CD4-positive, alpha-beta T cell treated with Interleukin-21 for 1 hour (primary cell): ENCODE measurements around the gene NQO1.
A peak's percentile ranks its signal among the peaks of the same experiment; 100 is the strongest.
"Not testable (repeated sequence)": the region's sequence is repeated elsewhere in the genome, so short reads cannot be mapped to it uniquely, and the experiment has no call there.

Source experiments
- DNase-seq: peaks from one replicate; pipeline ENCODE4 v3.0.0-alpha.2; 2020

The NQO1 gene

DNA sequence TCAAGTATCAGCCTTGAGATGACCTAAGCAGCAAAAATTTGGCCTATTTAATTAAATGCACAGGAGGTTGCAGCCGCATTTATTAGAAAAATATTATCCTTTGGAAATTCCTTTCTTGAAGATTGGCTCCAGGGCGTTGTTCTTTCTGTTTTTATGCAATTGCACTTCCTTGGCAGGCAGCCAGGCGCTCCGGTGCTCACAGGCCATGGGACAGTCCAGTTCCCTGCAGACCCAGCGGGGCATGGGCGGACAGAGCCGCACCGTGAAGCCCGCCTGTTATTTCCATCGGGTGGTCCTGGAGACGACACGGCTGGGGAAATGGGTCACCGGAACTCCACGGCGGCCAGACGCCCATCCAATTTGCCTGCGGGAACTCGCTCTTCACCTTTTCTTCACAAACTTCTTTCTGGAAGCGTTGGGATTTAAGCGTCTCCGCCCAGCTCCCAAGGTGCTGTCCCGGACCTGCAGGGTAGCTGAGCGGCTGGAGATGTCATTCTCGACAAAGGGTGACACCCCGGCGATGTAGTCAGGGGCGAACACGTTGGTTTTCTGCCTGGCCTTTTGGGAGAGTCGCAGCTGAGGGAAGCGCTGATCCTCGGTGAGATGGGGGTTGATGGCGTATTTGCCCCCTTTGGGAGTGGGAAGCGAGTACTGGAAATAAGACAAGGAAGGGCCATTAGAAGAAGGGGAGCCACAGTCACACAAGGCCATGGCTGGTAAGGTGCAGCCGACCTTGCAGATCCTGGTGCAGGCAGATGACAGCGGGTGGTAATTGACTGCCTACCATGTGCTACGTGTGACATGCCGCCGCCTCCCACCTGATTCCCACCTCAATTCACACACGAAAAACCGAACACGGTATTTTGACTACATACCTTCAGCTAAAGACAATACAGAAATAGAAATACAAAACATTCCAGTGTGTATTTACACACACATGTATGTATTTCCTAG is 15.9 kb upstream of the NQO1 start:
- DNase-seq: no peak

DNA sequence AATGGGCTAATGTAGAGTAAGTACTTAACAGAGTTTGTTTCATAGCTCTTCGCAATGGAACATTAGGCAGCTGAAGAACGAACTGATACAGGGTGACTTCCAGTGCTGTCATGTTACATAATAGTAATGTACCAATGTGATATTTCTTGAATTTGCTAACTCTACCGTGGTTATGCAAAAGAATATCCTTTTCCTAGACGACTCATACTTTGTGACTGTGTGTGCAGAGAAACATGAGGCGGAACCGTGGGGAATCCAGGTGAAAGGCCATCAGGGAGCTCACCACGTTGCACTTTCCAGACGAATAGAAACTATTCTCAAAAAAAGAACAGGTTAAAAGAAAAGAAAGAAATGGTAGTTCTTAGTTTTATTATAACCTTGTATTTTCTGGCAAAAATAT is 15.2 kb upstream of the NQO1 start:
- DNase-seq: no peak

DNA sequence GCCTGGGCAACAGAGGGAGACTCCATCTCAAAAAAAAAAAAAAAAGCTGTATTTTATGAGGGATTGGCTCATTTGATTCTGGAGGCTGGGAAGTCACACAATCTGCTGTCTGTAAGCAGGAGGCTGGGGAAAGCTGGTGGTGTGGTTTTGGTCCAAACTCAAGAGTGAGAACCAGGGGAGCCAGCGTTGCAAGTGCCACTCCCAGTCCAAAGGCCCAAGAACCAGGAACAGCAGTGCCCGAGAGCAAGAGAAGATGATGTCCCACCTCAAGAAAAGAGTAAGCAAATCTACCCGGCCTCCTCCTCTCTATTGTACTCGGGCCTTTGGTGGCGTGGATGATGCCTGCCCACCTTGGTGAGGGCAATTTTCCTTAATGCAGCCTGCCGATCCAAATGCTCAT is 5.7 kb upstream of the NQO1 start:
- DNase-seq: no peak

DNA sequence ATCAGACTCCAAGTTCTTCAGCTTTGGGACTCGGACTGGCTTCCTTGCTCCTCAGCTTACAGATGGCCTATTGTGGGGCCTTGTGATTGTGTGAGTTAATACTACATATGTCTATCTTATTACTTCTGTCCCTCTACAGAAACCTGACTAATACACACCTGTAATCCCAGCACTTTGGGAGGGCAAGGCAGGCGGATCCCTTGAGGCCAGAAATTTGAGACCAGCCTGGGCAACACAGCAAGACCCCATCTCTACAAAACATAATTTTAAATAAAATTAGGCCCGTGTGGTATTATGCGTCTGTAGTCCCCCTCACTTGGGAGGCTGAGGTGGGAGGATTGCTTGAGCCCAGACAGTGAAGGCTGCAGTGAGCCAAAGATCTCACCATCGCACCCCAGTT is 4.9 kb upstream of the NQO1 start:
- DNase-seq: not testable (repeated sequence)

DNA sequence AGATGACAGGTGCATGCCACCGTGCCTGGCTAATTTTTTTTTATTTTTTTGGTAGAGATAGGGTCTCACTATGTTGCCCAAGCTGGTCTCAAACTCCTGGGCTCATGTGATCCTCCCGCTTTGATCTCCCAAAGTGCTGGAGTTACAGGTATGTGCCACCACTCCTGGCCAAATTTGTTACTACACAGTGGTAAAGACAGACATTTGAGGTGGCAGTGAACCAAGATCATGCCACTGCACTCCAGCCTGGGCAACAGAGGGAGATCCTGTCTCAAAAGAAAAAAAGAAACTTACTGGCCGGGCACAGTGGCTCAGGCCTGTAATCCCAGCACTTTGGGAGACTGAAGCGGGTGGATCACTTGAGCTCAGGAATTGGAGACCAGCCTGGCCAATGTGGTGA is 2.7 kb upstream of the NQO1 start:
- not testable (repeated sequence) for DNase-seq

DNA sequence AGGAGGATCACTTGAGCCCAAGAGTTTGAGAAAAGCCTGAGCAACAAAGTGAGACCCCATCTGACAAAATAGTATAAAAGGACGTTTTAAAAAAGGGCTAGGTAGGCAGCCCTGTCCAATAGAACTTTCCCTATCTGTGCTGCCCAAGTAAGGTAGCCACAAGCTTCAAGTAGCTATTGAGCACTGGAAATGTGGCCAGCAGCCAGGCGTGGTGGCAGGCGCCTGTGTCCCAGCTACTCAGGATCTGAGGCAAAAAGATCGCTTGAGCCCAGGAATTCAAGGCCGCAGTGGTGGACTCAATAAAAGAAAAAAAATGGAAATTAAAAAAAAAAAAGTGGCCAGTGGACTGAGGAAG is 1.5 kb upstream of the NQO1 start:
- DNase-seq: no peak

DNA sequence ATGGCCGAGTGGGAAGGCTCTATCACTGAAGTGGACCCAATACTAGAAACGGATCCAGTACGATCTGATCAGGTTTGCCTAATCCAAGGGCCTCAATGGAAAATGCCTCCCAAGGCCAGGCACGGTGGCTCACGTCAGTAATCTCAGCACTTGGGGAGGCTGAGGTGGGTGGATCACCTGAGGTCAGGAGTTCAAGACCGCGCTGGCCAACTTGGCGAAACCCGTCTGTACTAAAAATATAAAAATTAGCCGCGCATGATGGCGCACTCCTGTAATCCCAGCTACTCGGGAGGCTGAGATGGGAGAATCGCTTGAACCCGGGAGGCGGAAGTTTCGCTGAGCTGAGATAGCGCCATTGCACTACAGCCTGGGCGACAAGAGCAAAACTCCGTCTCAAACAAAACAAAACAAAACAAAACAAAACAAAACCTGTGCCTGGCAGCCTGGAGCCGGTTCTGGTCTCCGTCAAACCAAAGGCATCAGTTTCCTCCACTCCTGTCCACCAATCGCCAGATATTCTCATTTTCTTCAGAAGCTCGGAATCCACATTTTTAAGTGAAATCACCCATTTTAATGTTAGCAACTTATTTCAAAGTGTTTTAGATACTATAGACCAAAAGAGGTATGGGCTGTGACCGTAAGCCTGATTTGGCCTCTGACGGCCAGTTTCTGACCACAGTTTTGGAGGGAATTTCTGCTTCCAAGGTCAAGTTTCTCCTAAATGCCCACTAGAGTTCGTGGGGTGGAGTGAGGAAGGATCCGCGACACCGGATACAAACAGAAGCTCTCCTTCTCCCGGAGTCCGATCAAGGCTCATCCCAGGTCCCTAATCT is 664 bp downstream of the NQO1 start:
- DNase-seq: no peak

DNA sequence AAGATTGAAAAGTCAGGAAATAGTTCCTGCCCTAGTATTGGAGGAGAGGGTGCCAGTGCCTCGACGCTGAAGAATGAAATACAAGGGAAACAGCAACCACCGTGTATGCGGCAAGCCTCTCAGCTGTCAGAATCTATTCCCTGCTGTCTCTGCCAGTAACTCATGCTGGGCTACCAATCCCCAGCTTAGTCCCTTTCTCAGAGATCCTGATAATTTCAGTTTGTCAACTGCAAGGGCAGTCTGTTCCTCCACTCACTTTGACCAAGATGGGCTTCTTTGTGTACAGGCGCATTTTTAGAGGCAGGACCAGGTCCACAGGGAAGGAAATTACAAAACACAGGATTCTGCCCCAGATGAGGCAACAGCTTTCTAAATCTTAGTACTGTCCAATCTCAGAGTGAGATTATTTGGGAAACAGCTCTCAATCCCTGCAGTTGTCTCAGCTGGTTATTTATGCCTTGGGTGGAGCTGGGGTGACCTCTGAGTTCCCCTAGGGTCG is 1.3 kb downstream of the NQO1 start:
- no peak for DNase-seq

DNA sequence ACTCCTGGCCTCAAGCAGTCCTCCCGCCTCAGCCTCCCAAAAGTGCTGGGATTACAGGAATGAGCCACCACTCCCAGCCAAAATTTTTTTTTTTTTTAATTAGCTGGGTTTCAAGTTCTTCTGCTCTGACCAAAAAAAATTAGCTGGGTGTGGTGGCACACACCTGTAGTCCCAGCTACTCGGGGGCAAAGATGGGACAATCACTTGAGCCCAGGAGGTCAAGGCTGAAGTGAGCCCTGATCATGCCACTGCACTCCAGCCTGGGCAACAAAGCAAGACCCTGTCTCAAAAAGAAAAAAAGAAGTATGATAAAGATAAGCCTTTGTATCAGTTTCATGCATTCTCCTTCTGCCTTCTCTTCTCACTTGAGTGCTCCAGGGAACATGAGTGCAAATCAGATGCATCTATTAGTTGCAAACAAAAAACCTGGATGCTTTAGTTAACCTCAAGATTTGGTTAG is 1.9 kb downstream of the NQO1 start:
- DNase-seq: no peak

DNA sequence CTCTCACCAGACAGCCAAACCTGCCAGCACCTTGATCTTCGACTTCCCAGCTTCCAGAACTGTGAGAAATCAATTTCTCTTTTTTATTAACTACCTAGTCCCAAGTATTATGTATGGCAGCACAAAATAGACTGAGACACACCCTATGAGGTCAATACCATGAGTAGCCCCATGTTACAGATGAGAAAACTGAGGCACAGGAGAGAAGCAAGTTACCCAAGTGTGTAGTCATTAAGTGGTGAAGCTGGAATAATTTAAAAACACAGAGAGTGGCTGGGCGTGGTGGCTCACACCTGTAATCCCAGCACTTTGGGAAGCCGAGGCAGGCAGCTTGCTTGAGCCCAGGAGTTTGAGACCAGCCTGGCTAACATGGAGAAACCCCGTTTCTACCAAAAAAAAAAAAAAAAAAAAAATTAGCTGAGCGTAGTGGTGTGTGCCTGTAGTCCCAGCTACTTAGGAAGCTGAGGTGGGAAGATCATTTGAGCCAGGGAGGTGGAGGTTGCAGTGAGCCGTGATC is 4.9 kb downstream of the NQO1 start:
- DNase-seq: no peak

DNA sequence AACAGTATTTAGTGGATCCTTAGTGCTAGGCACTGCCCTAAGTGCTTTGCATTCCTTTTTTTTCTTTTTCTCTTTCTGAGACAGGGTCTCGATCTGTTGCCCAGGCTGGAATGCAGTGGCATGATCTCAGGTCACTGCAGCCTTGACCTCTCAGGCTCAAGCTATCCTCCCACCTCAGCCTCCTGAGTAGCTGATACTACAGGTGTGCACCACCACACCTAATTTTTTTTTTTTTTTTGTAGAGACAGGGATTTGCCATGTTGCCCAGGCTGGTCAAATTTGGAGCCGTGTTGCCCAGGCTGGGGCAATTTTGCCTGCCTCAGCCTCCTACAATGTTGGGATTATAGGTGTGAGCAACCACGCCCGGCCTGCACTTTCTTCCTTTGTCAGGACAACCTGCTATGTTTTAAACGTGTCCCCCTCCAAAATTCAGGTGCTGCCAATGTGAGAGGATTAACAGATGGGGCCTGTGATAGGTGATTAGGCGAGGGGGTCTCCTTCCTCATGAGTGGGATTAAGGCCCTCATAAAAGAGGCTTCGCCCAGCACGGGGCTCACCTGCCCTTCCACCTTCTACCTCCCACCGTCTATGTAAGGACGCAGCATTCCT is 5.4 kb downstream of the NQO1 start:
- no peak for DNase-seq

DNA sequence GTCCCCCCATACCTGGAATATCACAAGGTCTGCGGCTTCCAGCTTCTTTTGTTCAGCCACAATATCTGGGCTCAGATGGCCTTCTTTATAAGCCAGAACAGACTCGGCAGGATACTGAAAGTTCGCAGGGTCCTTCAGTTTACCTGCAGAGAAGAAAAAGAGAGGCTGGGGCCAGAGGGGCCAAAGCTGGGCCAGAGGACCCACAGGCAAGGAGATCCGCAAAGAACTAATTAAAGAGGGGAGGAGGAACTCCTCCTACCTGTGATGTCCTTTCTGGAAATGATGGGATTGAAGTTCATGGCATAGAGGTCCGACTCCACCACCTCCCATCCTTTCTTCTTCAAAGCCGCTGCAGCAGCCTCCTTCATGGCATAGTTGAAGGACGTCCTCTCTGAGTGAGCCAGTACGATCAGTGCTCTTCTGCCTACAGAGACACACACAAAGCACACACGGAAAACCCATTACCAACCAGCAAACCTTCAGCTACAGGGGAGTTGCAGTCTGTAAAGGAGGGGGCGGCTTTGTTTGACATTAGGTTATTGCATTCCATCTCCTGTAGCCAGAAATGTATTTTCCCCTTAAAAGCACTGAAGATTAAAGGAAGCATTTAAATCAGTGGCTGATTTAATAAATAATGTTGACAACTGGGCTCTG is 8.1 kb downstream of the NQO1 start:
- no peak for DNase-seq

DNA sequence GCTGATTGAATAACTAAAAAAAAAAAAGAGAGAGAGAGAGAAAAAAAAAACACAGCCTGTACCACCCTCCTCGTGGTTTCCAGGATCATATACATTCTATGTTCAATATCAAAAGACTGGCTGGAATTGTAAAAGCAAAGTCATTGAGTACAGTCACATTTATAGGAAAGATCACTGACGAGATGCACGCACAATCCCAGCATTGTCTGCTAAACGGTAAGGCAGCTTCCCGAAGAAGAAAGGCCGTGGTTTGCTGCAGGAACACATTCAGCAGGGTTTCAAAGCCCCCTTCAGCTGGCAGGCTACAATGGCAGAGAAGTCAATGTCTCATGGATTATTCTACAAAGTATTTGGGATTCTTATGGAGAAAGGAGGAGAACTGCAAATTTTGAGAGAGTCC is 9.3 kb downstream of the NQO1 start:
- no peak for DNase-seq

DNA sequence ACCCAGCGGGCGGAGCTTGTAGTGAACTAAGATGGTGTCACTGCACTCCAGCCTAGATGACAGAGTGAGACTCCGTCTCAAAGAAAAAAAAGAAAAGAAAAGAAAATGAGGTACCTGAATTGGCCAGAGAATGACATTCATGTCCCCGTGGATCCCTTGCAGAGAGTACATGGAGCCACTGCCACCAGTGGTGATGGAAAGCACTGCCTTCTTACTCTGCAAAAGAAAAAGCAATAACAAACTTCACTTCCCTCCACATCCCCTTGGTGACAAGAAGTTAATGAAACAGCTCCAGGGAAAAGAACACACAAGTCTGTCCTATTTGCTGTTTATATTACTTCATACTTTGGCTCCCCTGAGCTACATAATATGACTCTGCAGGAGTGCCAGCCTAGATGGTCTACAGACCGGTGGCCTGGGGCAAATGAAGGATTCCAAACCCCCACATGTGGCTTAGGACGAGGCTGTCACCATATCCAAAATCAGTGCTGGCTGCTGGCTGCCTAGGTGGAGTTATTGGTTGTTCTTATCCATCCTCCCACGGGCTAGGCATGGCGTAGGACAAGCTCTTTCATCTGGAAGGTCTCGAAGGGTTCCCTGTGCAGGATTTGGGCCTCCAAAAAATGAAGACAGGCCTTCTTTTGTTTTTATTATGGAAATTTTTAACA is 13.3 kb downstream of the NQO1 start:
- DNase-seq: no peak

DNA sequence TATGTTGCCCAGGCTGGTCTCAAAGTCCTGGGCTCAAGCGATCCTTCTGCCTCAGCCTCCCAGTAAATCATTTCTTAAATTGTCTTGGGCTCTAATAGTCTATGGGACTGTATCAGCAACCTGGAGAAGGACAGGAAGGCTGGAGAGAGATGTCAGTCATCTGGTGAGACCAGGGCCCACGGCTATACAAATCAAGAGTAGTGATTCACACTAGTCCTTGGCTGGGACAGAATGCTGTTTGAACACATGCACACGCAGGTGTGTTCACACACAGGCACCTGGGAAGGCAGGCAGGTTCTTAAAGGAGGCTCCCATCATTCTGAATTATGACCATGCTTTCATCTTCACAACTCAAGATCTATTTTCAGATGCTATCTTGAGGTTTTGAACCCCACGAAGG is 14.1 kb downstream of the NQO1 start:
- DNase-seq: no peak

DNA sequence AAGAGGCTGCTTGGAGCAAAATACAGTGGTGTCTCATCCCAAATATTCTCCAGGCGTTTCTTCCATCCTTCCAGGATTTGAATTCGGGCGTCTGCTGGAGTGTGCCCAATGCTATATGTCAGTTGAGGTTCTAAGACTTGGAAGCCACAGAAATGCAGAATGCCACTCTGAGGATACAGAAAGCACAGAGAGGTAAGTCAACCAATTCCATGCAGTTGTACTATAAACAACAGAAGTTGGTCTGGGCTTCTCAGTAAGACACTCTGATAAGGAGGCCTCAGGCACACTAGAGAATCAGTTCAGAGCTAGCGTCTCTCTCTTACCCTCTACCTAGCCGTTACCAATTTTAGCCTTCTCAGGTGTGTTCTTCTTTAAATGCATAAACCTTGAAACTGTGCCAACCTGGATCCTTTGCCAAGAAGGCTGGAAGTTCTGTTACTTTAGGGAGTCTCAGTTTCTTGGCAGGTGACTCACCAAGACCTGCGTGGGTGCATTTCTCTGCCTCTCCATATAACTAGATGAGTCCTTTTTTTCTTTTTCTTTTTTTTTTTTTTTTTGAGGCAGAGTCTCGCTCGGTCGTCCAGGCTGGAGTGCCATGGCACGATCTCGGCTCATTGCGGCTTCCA is 15.1 kb downstream of the NQO1 start:
- no peak for DNase-seq

DNA sequence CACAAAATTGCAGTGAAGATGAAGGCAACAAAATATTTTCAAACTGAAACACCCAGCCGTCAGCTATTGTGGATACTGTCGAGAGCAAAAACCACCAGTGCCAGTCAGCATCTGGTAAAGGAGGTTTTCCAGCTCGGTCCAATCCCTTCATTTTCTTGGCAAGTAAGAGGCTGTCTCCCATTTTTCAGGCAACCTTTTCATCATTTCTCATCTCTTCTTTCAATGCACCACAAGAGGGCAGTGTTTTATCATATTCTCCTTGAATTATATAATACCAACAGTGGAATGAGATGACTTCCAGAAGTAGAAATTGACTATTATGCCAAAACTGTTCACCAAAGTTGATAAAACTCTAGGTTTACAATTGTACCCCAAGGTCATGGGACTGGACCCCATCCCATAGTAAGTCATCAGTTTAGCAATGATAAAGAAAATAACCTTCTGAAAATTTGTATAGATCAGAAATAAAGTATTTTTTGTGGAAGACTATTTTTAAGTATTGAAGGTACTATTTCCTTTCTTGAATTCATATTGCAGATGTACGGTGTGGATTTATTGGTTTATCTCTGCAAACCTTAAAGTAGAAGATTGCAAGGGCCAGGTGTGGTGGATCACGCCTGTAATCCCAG is 16.8 kb downstream of the NQO1 start:
- DNase-seq: peak; percentile 74

DNA sequence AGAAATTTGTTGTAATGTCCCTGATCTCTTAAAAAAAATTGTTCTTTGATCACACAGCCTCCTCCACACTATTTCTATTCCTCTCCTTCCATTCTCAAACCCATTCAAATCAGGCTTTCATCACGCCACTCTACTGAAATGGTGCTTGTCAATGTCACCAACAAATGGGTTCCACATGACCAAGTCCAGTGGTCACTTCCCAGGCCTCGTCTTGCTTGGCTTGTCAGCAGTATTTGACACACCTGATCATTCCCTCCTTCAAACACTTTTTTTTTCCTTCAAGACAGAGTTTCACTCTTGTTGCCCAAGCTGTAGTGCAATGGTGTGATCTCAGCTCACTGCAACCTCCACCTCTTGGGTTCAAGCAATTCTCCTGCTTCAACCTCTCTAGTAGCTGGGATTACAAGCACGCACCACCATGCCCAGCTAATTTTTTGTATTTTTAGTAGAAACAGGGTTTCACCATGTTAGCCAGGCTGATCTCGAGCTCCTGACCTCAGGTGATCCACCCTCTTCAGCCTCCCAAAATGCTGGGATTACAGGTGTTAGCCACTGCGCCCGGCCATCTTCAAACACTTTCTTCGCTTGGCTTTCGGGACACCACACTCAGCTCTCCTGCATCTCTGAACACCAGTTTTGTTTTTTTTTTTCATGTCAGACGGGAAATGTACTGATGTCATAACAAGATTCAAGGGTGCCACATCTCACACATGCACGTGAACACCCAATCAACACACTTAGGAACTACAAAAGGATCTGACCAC is 18.3 kb downstream of the NQO1 start:
- DNase-seq: no peak

DNA sequence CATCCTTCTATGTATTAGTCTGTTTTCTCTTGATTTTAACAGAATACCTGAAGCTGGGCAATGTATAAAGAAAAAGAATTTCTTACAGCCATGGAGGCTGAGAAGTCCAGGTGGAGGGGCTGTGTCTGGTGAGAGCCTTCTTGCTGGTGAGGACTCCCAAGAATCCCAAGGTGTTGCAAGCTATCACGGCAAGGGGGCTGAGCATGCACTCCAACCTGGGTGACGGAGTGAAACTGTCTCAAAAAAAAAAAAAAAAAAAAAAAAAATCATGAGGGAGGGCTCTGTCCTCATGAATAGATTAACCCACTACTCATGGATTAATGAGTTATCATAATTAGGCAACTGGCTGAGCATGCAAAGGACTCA is 19.4 kb downstream of the NQO1 start:
- DNase-seq: no peak

DNA sequence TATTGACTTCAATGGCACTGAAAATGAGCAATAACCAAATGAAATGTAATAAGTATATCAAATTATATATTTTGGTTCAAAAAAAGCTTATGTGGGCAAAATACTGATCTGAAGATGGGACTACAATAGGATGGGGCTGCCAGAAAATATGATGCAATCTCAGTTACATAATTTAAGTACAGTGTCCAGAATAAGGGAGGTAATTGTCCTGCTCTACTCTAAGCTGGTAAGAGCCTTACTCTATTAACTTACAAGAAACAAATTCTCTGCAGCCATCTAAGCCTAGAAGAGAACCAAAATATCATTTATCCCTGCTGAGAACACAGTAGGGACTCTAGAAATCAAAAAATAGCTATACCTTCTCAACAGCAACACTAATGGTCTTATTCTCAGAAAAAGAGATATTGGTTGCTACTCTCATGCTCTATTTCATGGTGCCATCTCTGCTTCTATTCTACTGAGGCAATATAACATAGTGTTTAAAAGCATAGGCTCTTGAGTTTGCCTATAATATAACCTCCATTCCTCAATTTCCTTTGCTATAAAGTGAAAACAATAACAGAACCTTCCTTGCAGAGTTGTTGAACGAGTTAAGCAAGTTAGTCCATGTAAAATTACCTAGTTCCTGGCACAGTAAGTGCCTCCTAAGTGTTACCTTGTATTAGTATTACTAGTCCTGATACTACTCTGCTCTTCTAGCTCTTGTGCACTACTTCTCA is 19.9 kb downstream of the NQO1 start:
- no peak for DNase-seq
